ENCODE data around the gene ARID5A.

Gene ARID5A

GRCh38 chr2:96578731-96579130, 42.2 kb downstream of the ARID5A start:
- Mint-ChIP-seq H3K4me1 (no peaks in the 10 kb centered on the region), H3K4me3 (no peak overlapping the region), H3K27me3 (no peaks in the 10 kb centered on the region), H3K36me3 (no peaks in the 10 kb centered on the region), H3K27ac (no peak overlapping the region), H3K9me3 (no peaks in the 10 kb centered on the region)

- Mint-ChIP-seq H3K4me3 (no peak overlapping the region), H3K9me3 (no peaks in the 10 kb centered on the region)
Measured at GRCh38 chr2:96579422-96579821, 42.9 kb downstream of the ARID5A start.

GRCh38 chr2:96580771-96581170, 44.2 kb downstream of the ARID5A start:
- no peaks in the 10 kb centered on the region for H3K4me1 Mint-ChIP-seq
- H3K4me3 Mint-ChIP-seq = no peak overlapping the region
- no peaks in the 10 kb centered on the region for H3K9me3 Mint-ChIP-seq
- H3K27me3 Mint-ChIP-seq = no peaks in the 10 kb centered on the region
- H3K36me3 Mint-ChIP-seq = peaks cover 3% of the 10 kb centered on the region
- H3K27ac Mint-ChIP-seq = no peak overlapping the region

More at GRCh38 chr2:96579422-96579821, 42.9 kb downstream of the ARID5A start:
- H3K27me3 Mint-ChIP-seq = no peaks in the 10 kb centered on the region
- no peak overlapping the region for H3K27ac Mint-ChIP-seq
- H3K36me3 Mint-ChIP-seq = no peaks in the 10 kb centered on the region
- no peaks in the 10 kb centered on the region for H3K4me1 Mint-ChIP-seq

GRCh38 chr2:96584017-96584416, 47.5 kb downstream of the ARID5A start:
- no peaks in the 10 kb centered on the region for H3K9me3 Mint-ChIP-seq

GRCh38 chr2:96587843-96588242, 51.3 kb downstream of the ARID5A start:
- Mint-ChIP-seq H3K4me1 (peaks cover 19% of the 10 kb centered on the region), H3K9me3 (no peaks in the 10 kb centered on the region), H3K36me3 (peaks cover 22% of the 10 kb centered on the region), H3K27ac (no peak overlapping the region), H3K27me3 (no peaks in the 10 kb centered on the region), H3K4me3 (no peak overlapping the region)

More at GRCh38 chr2:96584017-96584416, 47.5 kb downstream of the ARID5A start:
- H3K27ac Mint-ChIP-seq = no peak overlapping the region
- H3K4me3 Mint-ChIP-seq = no peak overlapping the region
- H3K4me1 Mint-ChIP-seq = peaks cover 9% of the 10 kb centered on the region
- no peaks in the 10 kb centered on the region for H3K27me3 Mint-ChIP-seq
- H3K36me3 Mint-ChIP-seq = peaks cover 20% of the 10 kb centered on the region

GRCh38 chr2:96591054-96591453, 54.5 kb downstream of the ARID5A start:
- H3K4me1 Mint-ChIP-seq = peaks cover 49% of the 10 kb centered on the region
- H3K27ac Mint-ChIP-seq = no peak overlapping the region
- no peaks in the 10 kb centered on the region for H3K27me3 Mint-ChIP-seq
- peaks cover 30% of the 10 kb centered on the region for H3K36me3 Mint-ChIP-seq
- H3K9me3 Mint-ChIP-seq = no peaks in the 10 kb centered on the region
- no peak overlapping the region for H3K4me3 Mint-ChIP-seq

- Mint-ChIP-seq H3K36me3 (peaks cover 29% of the 10 kb centered on the region), H3K27me3 (no peaks in the 10 kb centered on the region), H3K27ac (no peak overlapping the region), H3K4me3 (no peak overlapping the region), H3K9me3 (no peaks in the 10 kb centered on the region), H3K4me1 (peaks cover 49% of the 10 kb centered on the region)
Measured at GRCh38 chr2:96591494-96591893, 54.9 kb downstream of the ARID5A start.

- H3K36me3 Mint-ChIP-seq = peaks cover 19% of the 10 kb centered on the region
- no peaks in the 10 kb centered on the region for H3K9me3 Mint-ChIP-seq
- H3K27me3 Mint-ChIP-seq = no peaks in the 10 kb centered on the region
- no peak overlapping the region for H3K4me3 Mint-ChIP-seq
- H3K27ac Mint-ChIP-seq = peak overlapping the region; percentile 89
- H3K4me1 Mint-ChIP-seq = peaks cover 40% of the 10 kb centered on the region
Measured at GRCh38 chr2:96594282-96594681, 57.7 kb downstream of the ARID5A start.

GRCh38 chr2:96594691-96595152, 58.2 kb downstream of the ARID5A start:
- H3K4me3 Mint-ChIP-seq = no peak overlapping the region
- no peaks in the 10 kb centered on the region for H3K27me3 Mint-ChIP-seq
- H3K36me3 Mint-ChIP-seq = peaks cover 18% of the 10 kb centered on the region
- H3K4me1 Mint-ChIP-seq = peaks cover 40% of the 10 kb centered on the region
- H3K9me3 Mint-ChIP-seq = no peaks in the 10 kb centered on the region
- peak overlapping the region; percentile 89 for H3K27ac Mint-ChIP-seq

GRCh38 chr2:96596596-96596995, 60.0 kb downstream of the ARID5A start:
- Mint-ChIP-seq H3K9me3 (no peaks in the 10 kb centered on the region), H3K27ac (no peak overlapping the region)

GRCh38 chr2:96599941-96600340, 63.4 kb downstream of the ARID5A start:
- peaks cover 19% of the 10 kb centered on the region for H3K36me3 Mint-ChIP-seq
- peaks cover 9% of the 10 kb centered on the region for H3K4me1 Mint-ChIP-seq
- no peak overlapping the region for H3K27ac Mint-ChIP-seq
- H3K27me3 Mint-ChIP-seq = no peaks in the 10 kb centered on the region
- H3K9me3 Mint-ChIP-seq = no peaks in the 10 kb centered on the region
- H3K4me3 Mint-ChIP-seq = no peak overlapping the region

More at GRCh38 chr2:96596596-96596995, 60.0 kb downstream of the ARID5A start:
- H3K4me1 Mint-ChIP-seq = peaks cover 34% of the 10 kb centered on the region
- H3K27me3 Mint-ChIP-seq = no peaks in the 10 kb centered on the region
- peaks cover 26% of the 10 kb centered on the region for H3K36me3 Mint-ChIP-seq
- H3K4me3 Mint-ChIP-seq = no peak overlapping the region

- H3K36me3 Mint-ChIP-seq = peaks cover 24% of the 10 kb centered on the region
- peak overlapping the region; percentile 81 for H3K27ac Mint-ChIP-seq
- H3K27me3 Mint-ChIP-seq = no peaks in the 10 kb centered on the region
- no peak overlapping the region for H3K4me3 Mint-ChIP-seq
- no peaks in the 10 kb centered on the region for H3K9me3 Mint-ChIP-seq
- H3K4me1 Mint-ChIP-seq = no peaks in the 10 kb centered on the region
Measured at GRCh38 chr2:96601382-96602292, 65.1 kb downstream of the ARID5A start.
